ENCODE measurements around the gene BMPR1A.
A peak's percentile ranks its signal among the peaks of the same experiment; 100 is the strongest.
"Not testable (repeated sequence)": the region's sequence is repeated elsewhere in the genome, so short reads cannot be mapped to it uniquely, and the experiment has no call there.

Gene BMPR1A

GRCh38 chr10:86932674-86933073 lies 176.3 kb downstream of the BMPR1A start:
- Mint-ChIP-seq H3K27me3 (no peaks in the 10 kb centered on the region), H3K36me3 (ENCODE audit: insufficient read depth) (peaks cover 5% of the 10 kb centered on the region), H3K27ac (peak overlapping the region in 1 of 2 donors; percentile 22), H3K9me3 (no peaks in the 10 kb centered on the region), H3K4me1 (ENCODE audit: low read depth in 2 of 2) (no peaks in the 10 kb centered on the region), H3K4me3 (no peak overlapping the region)
- no peak for DNase-seq
- ATAC-seq (replicated peaks) = no peak

- not testable (repeated sequence) for DNase-seq; ATAC-seq (replicated peaks); H3K4me1 Mint-ChIP-seq (ENCODE audit: low read depth in 2 of 2); H3K27me3 Mint-ChIP-seq; H3K27ac Mint-ChIP-seq; H3K9me3 Mint-ChIP-seq; H3K4me3 Mint-ChIP-seq
- H3K36me3 Mint-ChIP-seq (ENCODE audit: insufficient read depth) = peaks cover 10% of the 10 kb centered on the region
These were observed 177.8 kb downstream of the BMPR1A start for GRCh38 chr10:86934162-86934711.

- Mint-ChIP-seq H3K4me1 (ENCODE audit: low read depth in 2 of 2) (peaks cover 0 to 2% of the 10 kb centered on the region in 2 donors), H3K27me3 (no peaks in the 10 kb centered on the region), H3K9me3 (no peaks in the 10 kb centered on the region), H3K27ac (no peak overlapping the region), H3K36me3 (ENCODE audit: insufficient read depth) (peaks cover 15% of the 10 kb centered on the region), H3K4me3 (no peak overlapping the region)
- ATAC-seq (replicated peaks) (no peak), DNase-seq (no peak)
These were observed 180.5 kb downstream of the BMPR1A start for GRCh38 chr10:86936661-86937501.

GRCh38 chr10:86937502-86938154 lies 181.2 kb downstream of the BMPR1A start:
- H3K27ac Mint-ChIP-seq = no peak overlapping the region
- peaks cover 15% of the 10 kb centered on the region for H3K36me3 Mint-ChIP-seq (ENCODE audit: insufficient read depth)
- H3K9me3 Mint-ChIP-seq = no peaks in the 10 kb centered on the region
- H3K4me3 Mint-ChIP-seq = no peak overlapping the region
- DNase-seq (no peak), ATAC-seq (replicated peaks) (no peak)
- H3K27me3 Mint-ChIP-seq = no peaks in the 10 kb centered on the region
- peaks cover 0 to 2% of the 10 kb centered on the region in 2 donors for H3K4me1 Mint-ChIP-seq (ENCODE audit: low read depth in 2 of 2)

- H3K4me1 Mint-ChIP-seq (ENCODE audit: low read depth in 2 of 2) = peaks cover 0 to 2% of the 10 kb centered on the region in 2 donors
- no peaks in the 10 kb centered on the region for H3K27me3 Mint-ChIP-seq
- H3K36me3 Mint-ChIP-seq (ENCODE audit: insufficient read depth) = peaks cover 15% of the 10 kb centered on the region
- DNase-seq = no peak
- no peak for ATAC-seq (replicated peaks)
- H3K4me3 Mint-ChIP-seq = no peak overlapping the region
- no peaks in the 10 kb centered on the region for H3K9me3 Mint-ChIP-seq
- no peak overlapping the region for H3K27ac Mint-ChIP-seq
These were observed 181.8 kb downstream of the BMPR1A start for GRCh38 chr10:86938260-86938659.

GRCh38 chr10:86940076-86940475 lies 183.7 kb downstream of the BMPR1A start:
- peaks cover 15% of the 10 kb centered on the region for H3K36me3 Mint-ChIP-seq (ENCODE audit: insufficient read depth)
- H3K27me3 Mint-ChIP-seq; H3K4me1 Mint-ChIP-seq (ENCODE audit: low read depth in 2 of 2); DNase-seq; H3K9me3 Mint-ChIP-seq; ATAC-seq (replicated peaks): not testable (repeated sequence)
- H3K4me3 Mint-ChIP-seq = peak overlapping the region; percentile 59 to 70
- H3K27ac Mint-ChIP-seq = peak overlapping the region in 1 of 2 donors; percentile 67

- peaks cover 0 to 2% of the 10 kb centered on the region in 2 donors for H3K4me1 Mint-ChIP-seq (ENCODE audit: low read depth in 2 of 2)
- ATAC-seq (replicated peaks) (no peak), DNase-seq (no peak)
- peaks cover 15% of the 10 kb centered on the region for H3K36me3 Mint-ChIP-seq (ENCODE audit: insufficient read depth)
- H3K9me3 Mint-ChIP-seq = no peaks in the 10 kb centered on the region
- H3K27ac Mint-ChIP-seq = no peak overlapping the region
- H3K27me3 Mint-ChIP-seq = no peaks in the 10 kb centered on the region
- no peak overlapping the region for H3K4me3 Mint-ChIP-seq
These were observed 184.3 kb downstream of the BMPR1A start for GRCh38 chr10:86940677-86941076.

- Mint-ChIP-seq H3K9me3 (no peaks in the 10 kb centered on the region), H3K27me3 (peaks cover under 1 to 4% of the 10 kb centered on the region in 2 donors), H3K36me3 (ENCODE audit: insufficient read depth) (peaks cover 15% of the 10 kb centered on the region), H3K4me1 (ENCODE audit: low read depth in 2 of 2) (peaks cover 0 to 2% of the 10 kb centered on the region in 2 donors), H3K27ac (no peak overlapping the region), H3K4me3 (no peak overlapping the region)
- DNase-seq (no peak), ATAC-seq (replicated peaks) (no peak)
These were observed 185.0 kb downstream of the BMPR1A start for GRCh38 chr10:86941426-86941825.

- H3K4me1 Mint-ChIP-seq (ENCODE audit: low read depth in 2 of 2) = peaks cover 0 to 2% of the 10 kb centered on the region in 2 donors
- no peak for ATAC-seq (replicated peaks)
These were observed 185.6 kb downstream of the BMPR1A start for GRCh38 chr10:86941991-86942421.

GRCh38 chr10:86942441-86943315 lies 186.3 kb downstream of the BMPR1A start:
- ATAC-seq (replicated peaks) (no peak), DNase-seq (no peak)
- Mint-ChIP-seq H3K27me3 (peaks cover 7 to 12% of the 10 kb centered on the region in 2 donors), H3K36me3 (ENCODE audit: insufficient read depth) (peaks cover 15% of the 10 kb centered on the region), H3K27ac (no peak overlapping the region), H3K4me1 (ENCODE audit: low read depth in 2 of 2) (peaks cover 0 to 2% of the 10 kb centered on the region in 2 donors), H3K4me3 (no peak overlapping the region), H3K9me3 (no peaks in the 10 kb centered on the region)

More at GRCh38 chr10:86941991-86942421, 185.6 kb downstream of the BMPR1A start:
- Mint-ChIP-seq H3K36me3 (ENCODE audit: insufficient read depth) (peaks cover 15% of the 10 kb centered on the region), H3K27me3 (peaks cover 7 to 9% of the 10 kb centered on the region in 2 donors), H3K27ac (no peak overlapping the region), H3K9me3 (no peaks in the 10 kb centered on the region), H3K4me3 (no peak overlapping the region)
- no peak for DNase-seq

GRCh38 chr10:86943316-86944030 lies 187.1 kb downstream of the BMPR1A start:
- Mint-ChIP-seq H3K36me3 (ENCODE audit: insufficient read depth) (peaks cover 15% of the 10 kb centered on the region), H3K9me3 (no peaks in the 10 kb centered on the region), H3K27me3 (peaks cover 7 to 12% of the 10 kb centered on the region in 2 donors), H3K4me1 (ENCODE audit: low read depth in 2 of 2) (peaks cover 0 to 2% of the 10 kb centered on the region in 2 donors), H3K27ac (no peak overlapping the region), H3K4me3 (no peak overlapping the region)
- DNase-seq (no peak), ATAC-seq (replicated peaks) (no peak)

- ATAC-seq (replicated peaks) = no peak
- peaks cover 12% of the 10 kb centered on the region for H3K36me3 Mint-ChIP-seq (ENCODE audit: insufficient read depth)
- H3K27me3 Mint-ChIP-seq = peaks cover 7 to 12% of the 10 kb centered on the region in 2 donors
- H3K4me1 Mint-ChIP-seq (ENCODE audit: low read depth in 2 of 2) = peaks cover 0 to 2% of the 10 kb centered on the region in 2 donors
- H3K27ac Mint-ChIP-seq = no peak overlapping the region
- no peak overlapping the region for H3K4me3 Mint-ChIP-seq
- H3K9me3 Mint-ChIP-seq = no peaks in the 10 kb centered on the region
- no peak for DNase-seq
These were observed 187.6 kb downstream of the BMPR1A start for GRCh38 chr10:86944031-86944419.

Data from effector memory CD8-positive, alpha-beta T cell (primary cell).